ENCODE measurements around the gene HAL. TPM values are rescaled to one million over a fixed set of nuclear protein-coding genes. Genes with fewer than 3 reads are reported as not detected.
A peak's percentile ranks its signal among the peaks of the same experiment; 100 is the strongest.

HAL gene
- total RNA-seq = 1 to 10 TPM in 1 of 4 donors, under 1 TPM in 2, not detected in 1; 0.10 to 4.0 (median 0.46) TPM

GRCh38 chr12:95996034-95996658 is at the start of gene HAL:
TSS of gene HAL (minus strand) at chr12:95996344. CDS start at chr12:95995910, 434 bp downstream.
- peaks cover 0 to 13% (median 0%) of the 10 kb centered on the region in 3 donors for H3K4me1 ChIP-seq
- H3K27ac ChIP-seq = no peak within 1 kb of the TSS
- TF ChIP-seq, protein P1, sequence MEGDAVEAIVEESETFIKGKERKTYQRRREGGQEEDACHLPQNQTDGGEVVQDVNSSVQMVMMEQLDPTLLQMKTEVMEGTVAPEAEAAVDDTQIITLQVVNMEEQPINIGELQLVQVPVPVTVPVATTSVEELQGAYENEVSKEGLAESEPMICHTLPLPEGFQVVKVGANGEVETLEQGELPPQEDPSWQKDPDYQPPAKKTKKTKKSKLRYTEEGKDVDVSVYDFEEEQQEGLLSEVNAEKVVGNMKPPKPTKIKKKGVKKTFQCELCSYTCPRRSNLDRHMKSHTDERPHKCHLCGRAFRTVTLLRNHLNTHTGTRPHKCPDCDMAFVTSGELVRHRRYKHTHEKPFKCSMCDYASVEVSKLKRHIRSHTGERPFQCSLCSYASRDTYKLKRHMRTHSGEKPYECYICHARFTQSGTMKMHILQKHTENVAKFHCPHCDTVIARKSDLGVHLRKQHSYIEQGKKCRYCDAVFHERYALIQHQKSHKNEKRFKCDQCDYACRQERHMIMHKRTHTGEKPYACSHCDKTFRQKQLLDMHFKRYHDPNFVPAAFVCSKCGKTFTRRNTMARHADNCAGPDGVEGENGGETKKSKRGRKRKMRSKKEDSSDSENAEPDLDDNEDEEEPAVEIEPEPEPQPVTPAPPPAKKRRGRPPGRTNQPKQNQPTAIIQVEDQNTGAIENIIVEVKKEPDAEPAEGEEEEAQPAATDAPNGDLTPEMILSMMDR (IDR thresholded peaks at IDR 0.05) = no peak
- TF ChIP-seq EP300 (IDR thresholded peaks at IDR 0.05) = no peak
- TF ChIP-seq POLR2AphosphoS5 (IDR thresholded peaks at IDR 0.05) = no peak
- no peak for TF ChIP-seq POLR2A (IDR thresholded peaks at IDR 0.05)
- H3K36me3 ChIP-seq = peaks cover 0 to 25% of the 10 kb centered on the region in 2 donors
- H3K9me3 ChIP-seq = no peaks in the 10 kb centered on the region
- ATAC-seq = peak; percentile 20
- 65 to 92% methylated on average over 2 to 4 of the region's 7 CpGs for WGBS, 2 donors (ENCODE audit: low coverage in 1 of 2)
- no peaks in the 10 kb centered on the region for H3K27me3 ChIP-seq
- H3K4me3 ChIP-seq = no peak within 1 kb of the TSS

DNA sequence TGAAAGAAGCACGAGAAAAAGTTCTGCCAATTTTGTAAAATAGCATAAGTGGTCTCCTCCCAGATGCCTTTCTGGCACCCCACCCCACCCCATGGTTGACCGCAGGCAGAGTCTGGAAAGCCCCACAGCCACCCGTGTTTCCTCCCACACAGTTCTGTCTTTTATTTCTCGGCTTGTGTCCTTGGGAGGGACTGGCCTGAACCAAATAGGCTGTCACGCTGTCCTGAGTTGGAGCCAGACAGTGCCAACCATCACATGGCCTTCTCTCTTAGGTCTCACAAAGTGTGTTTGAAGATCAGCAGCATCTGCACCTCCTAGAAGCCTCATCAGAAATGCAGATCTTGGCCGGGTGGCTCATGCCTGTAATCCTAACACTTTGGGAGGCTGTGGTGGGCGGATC is 49.4 kb upstream of the HAL start:
- no peak overlapping the region for H3K4me3 ChIP-seq
- peaks cover 0 to 15% (median 5%) of the 10 kb centered on the region in 3 donors for H3K4me1 ChIP-seq
- H3K9me3 ChIP-seq = no peaks in the 10 kb centered on the region
- H3K27me3 ChIP-seq = no peaks in the 10 kb centered on the region
- H3K27ac ChIP-seq = no peak overlapping the region
- H3K36me3 ChIP-seq = no peaks in the 10 kb centered on the region
- WGBS, 2 donors (ENCODE audit: low coverage in 1 of 2) = 80 to 87% methylated on average over 1 to 3 of the region's 7 CpGs
- no peak for TF ChIP-seq EP300 (IDR thresholded peaks at IDR 0.05)
- TF ChIP-seq POLR2A (IDR thresholded peaks at IDR 0.05) = no peak
- TF ChIP-seq, protein P1 (IDR thresholded peaks at IDR 0.05) = no peak
- TF ChIP-seq POLR2AphosphoS5 (IDR thresholded peaks at IDR 0.05) = no peak
- no peak for ATAC-seq

- WGBS, 2 donors (ENCODE audit: low coverage in 1 of 2) = 86 to 88% methylated on average over 1 of the region's 2 CpGs
- Histone ChIP-seq H3K9me3 (no peaks in the 10 kb centered on the region), H3K36me3 (no peaks in the 10 kb centered on the region), H3K27ac (no peak overlapping the region), H3K27me3 (no peaks in the 10 kb centered on the region), H3K4me3 (no peak overlapping the region), H3K4me1 (peaks cover 0 to 15% (median 5%) of the 10 kb centered on the region in 3 donors)
- TF ChIP-seq POLR2AphosphoS5 (IDR thresholded peaks at IDR 0.05) (no peak), POLR2A (IDR thresholded peaks at IDR 0.05) (no peak)
- ATAC-seq = no peak
Observed at GRCh38 chr12:96044943-96045290, 48.8 kb upstream of the HAL start.

- WGBS, 2 donors (ENCODE audit: low coverage in 1 of 2) = 65 to 68% methylated on average over 8 of the region's 10 CpGs
- Histone ChIP-seq H3K4me1 (peaks cover 0 to 15% (median 5%) of the 10 kb centered on the region in 3 donors), H3K9me3 (no peaks in the 10 kb centered on the region), H3K27me3 (no peaks in the 10 kb centered on the region), H3K4me3 (no peak overlapping the region), H3K36me3 (no peaks in the 10 kb centered on the region), H3K27ac (no peak overlapping the region)
- ATAC-seq = peak; percentile 29
- TF ChIP-seq, protein P1 (IDR thresholded peaks at IDR 0.05) = no peak
- TF ChIP-seq POLR2AphosphoS5 (IDR thresholded peaks at IDR 0.05) = no peak
- no peak for TF ChIP-seq POLR2A (IDR thresholded peaks at IDR 0.05)
Observed at GRCh38 chr12:96044017-96044942, 48.1 kb upstream of the HAL start.

GRCh38 chr12:96041181-96041580 is 45.0 kb upstream of the HAL start:
- no peaks in the 10 kb centered on the region for H3K36me3 ChIP-seq
- H3K4me3 ChIP-seq = no peak overlapping the region
- H3K27ac ChIP-seq = no peak overlapping the region
- WGBS, 2 donors (ENCODE audit: low coverage in 1 of 2) = 100% methylated on average over 1 of the region's 1 CpG
- ATAC-seq = no peak
- no peaks in the 10 kb centered on the region for H3K27me3 ChIP-seq
- H3K4me1 ChIP-seq = no peaks in the 10 kb centered on the region
- no peaks in the 10 kb centered on the region for H3K9me3 ChIP-seq
- TF ChIP-seq POLR2A (IDR thresholded peaks at IDR 0.05) (no peak), EP300 (IDR thresholded peaks at IDR 0.05) (no peak), POLR2AphosphoS5 (IDR thresholded peaks at IDR 0.05) (no peak)
- TF ChIP-seq, protein P1 (IDR thresholded peaks at IDR 0.05) = no peak

Data from gastroesophageal sphincter (tissue), 4 donors.